Endothelial cell of umbilical vein (primary cell): ENCODE measurements around the gene FGD6. TPM values are rescaled to one million over a fixed set of nuclear protein-coding genes. Genes with fewer than 3 reads are reported as not detected.

Experiments used
- BruUV-seq: library from RNA; stranded (reverse); fragments of 400-500 nt; replicated peaks from 2 replicates; lab custom pipeline; 2021; lab: Mats Ljungman, UMichigan
- CTCF ChIA-PET: fragments of 300-600, 350-600 bp; sonication (Branson Sonifier 250); formaldehyde crosslinking; loops from one replicate; lab custom pipeline; 2021; ENCODE audit warnings: antibody characterized with exemption, inconsistent platforms; lab: Charles Lee
- POLR2A ChIA-PET: fragments of 300-600, 350-600 bp; sonication (Branson Sonifier 250); formaldehyde crosslinking; loops from one replicate; lab custom pipeline; 2021; ENCODE audit warnings: antibody characterized with exemption, inconsistent platforms; lab: Charles Lee
- DNase-seq: peaks from one replicate; pipeline ENCODE4 v3.0.0-alpha.2; 2011; ENCODE audit warnings: low read depth, low spot score
- FAIRE-seq: peaks from 2 replicates; lab custom pipeline; 2011; peaks lifted over from hg19 to GRCh38; lab: Jason Lieb, UNC
- H2AFZ ChIP-seq: 2 replicates; pipeline ENCODE4 v1.6.0; 2012; ENCODE audit warnings: low read depth, low read length, control low read depth, inconsistent platforms
- H3K27ac ChIP-seq: 2 replicates; pipeline ENCODE4 v1.5.1; 2011; ENCODE audit warnings: low read depth, mild to moderate bottlenecking, control low read depth, low read length, moderate library complexity; ENCODE audit not compliant: insufficient read depth
- H3K27me3 ChIP-seq, 2 experiments: 2 replicates each; pipeline versions ENCODE4 v1.6.0 to v1.6.1; 2011; ENCODE audit warnings: low read length in 2 of 2, mixed read lengths in 1 of 2; ENCODE audit not compliant: control insufficient read depth in 2 of 2, insufficient read depth in 2 of 2
- H3K36me3 ChIP-seq, 2 experiments: 2 replicates in 1 of 2; 3 replicates in 1 of 2; pipeline ENCODE4 v1.5.1; 2011; ENCODE audit warnings: low read length in 2 of 2, mild to moderate bottlenecking in 1 of 2, moderate library complexity in 1 of 2; ENCODE audit not compliant: control insufficient read depth in 2 of 2, insufficient read depth in 2 of 2; ENCODE audit errors: extremely low read depth in 1 of 2
- H3K4me1 ChIP-seq: 3 replicates; pipeline ENCODE4 v1.5.1; 2011; ENCODE audit warnings: mild to moderate bottlenecking, low read length; ENCODE audit not compliant: control insufficient read depth, insufficient read depth; ENCODE audit errors: extremely low read depth
- H3K4me2 ChIP-seq: 2 replicates; pipeline ENCODE4 v1.6.1; 2011; ENCODE audit warnings: low read length, control low read depth, mixed read lengths; ENCODE audit not compliant: insufficient read depth
- H3K4me3 ChIP-seq, 3 experiments: fragments of 200-600 bp in 1 of 3; sonication (generic), shearing (Covaris generic) in 1 of 3; replicated peaks in 1 of 3; 2 replicates each; pipeline ENCODE4 v1.5.1; 2011 to 2016; ENCODE audit warnings: control low read depth in 3 of 3, low read length in 3 of 3, mild to moderate bottlenecking in 2 of 3, inconsistent platforms in 1 of 3, low read depth in 1 of 3, moderate library complexity in 1 of 3; ENCODE audit not compliant: insufficient read depth in 1 of 3
- H3K79me2 ChIP-seq: 2 replicates; pipeline ENCODE4 v1.6.0; 2012; ENCODE audit warnings: low read length, inconsistent platforms; ENCODE audit not compliant: control insufficient read depth, insufficient read depth
- H3K9ac ChIP-seq: replicated peaks from 2 replicates; pipeline ENCODE3; 2011; ENCODE audit warnings: low read length, control low read depth; ENCODE audit not compliant: insufficient read depth; ENCODE audit errors: extremely low read depth
- H3K9me1 ChIP-seq: replicated peaks from 3 replicates; pipeline ENCODE4 v1.6.0; 2011; ENCODE audit warnings: mild to moderate bottlenecking, low read length; ENCODE audit not compliant: control insufficient read depth, insufficient read depth; ENCODE audit errors: extremely low read depth
- H3K9me3 ChIP-seq: replicated peaks from 2 replicates; pipeline ENCODE4 v1.5.1; 2012; ENCODE audit warnings: low read length, inconsistent platforms; ENCODE audit not compliant: control insufficient read depth, insufficient read depth
- H4K20me1 ChIP-seq: replicated peaks from 2 replicates; pipeline ENCODE3; 2011; ENCODE audit warnings: mild to moderate bottlenecking, low read length; ENCODE audit not compliant: control insufficient read depth, insufficient read depth; ENCODE audit errors: extremely low read depth
- CTCF ChIP-seq, 2 donors: IDR thresholded peaks; 1 replicate in 1 of 2; 2 replicates in 1 of 2; pipeline ENCODE4 v1.5.1; 2011; ENCODE audit warnings: low read length in 2 of 2, mild to moderate bottlenecking in 2 of 2, moderate library complexity in 2 of 2, control low read depth in 1 of 2, inconsistent platforms in 1 of 2, low read depth in 1 of 2; ENCODE audit not compliant: insufficient read depth in 1 of 2; ENCODE audit errors: extremely low read depth in 1 of 2
- EZH2 ChIP-seq: IDR thresholded peaks from 2 replicates; pipeline ENCODE4 v1.6.1; 2012; ENCODE audit warnings: borderline replicate concordance, low read depth, mild to moderate bottlenecking, moderate library complexity, low read length, inconsistent platforms; ENCODE audit not compliant: severe bottlenecking
- FOS ChIP-seq: IDR thresholded peaks from 2 replicates; pipeline ENCODE4 v1.6.1; 2011; ENCODE audit warnings: mild to moderate bottlenecking, low read length, moderate library complexity, borderline replicate concordance; ENCODE audit not compliant: insufficient read depth
- GATA2 ChIP-seq: IDR thresholded peaks from 2 replicates; pipeline ENCODE4 v1.7.0; 2011; ENCODE audit warnings: low read depth, mild to moderate bottlenecking, moderate library complexity, mixed read lengths, low read length; ENCODE audit not compliant: insufficient read length, insufficient read depth
- JUN ChIP-seq: IDR thresholded peaks from 2 replicates; pipeline ENCODE4 v1.6.1; 2011; ENCODE audit warnings: borderline replicate concordance, low read depth; ENCODE audit not compliant: insufficient read length, insufficient read depth
- MAX ChIP-seq: IDR thresholded peaks from 2 replicates; pipeline ENCODE4 v1.6.1; 2011; ENCODE audit not compliant: insufficient read depth, insufficient read length
- MYC ChIP-seq: IDR thresholded peaks from one replicate; pipeline ENCODE4 v1.6.1; 2011; ENCODE audit warnings: mild to moderate bottlenecking, low read depth, low read length
- POLR2A ChIP-seq: IDR thresholded peaks from 2 replicates; pipeline ENCODE4 v1.6.1; 2012; ENCODE audit warnings: low read depth, mild to moderate bottlenecking, control low read depth, low read length
- POLR2AphosphoS5 ChIP-seq: IDR thresholded peaks from 2 replicates; pipeline ENCODE4 v1.6.1; 2012; ENCODE audit warnings: low read depth, mild to moderate bottlenecking, control low read depth, low read length, moderate library complexity; ENCODE audit not compliant: insufficient read depth
- dilution Hi-C: fragments of 300-500 bp; cut with MboI; formaldehyde crosslinking; loops from one replicate; pipeline ENCODE4 v1.15.0; 2019; ENCODE audit warnings: low sequenced_read_pairs; ENCODE audit not compliant: extremely low pct_ligation_motif_present
- intact Hi-C: fragments of 100-400 bp; cut with micrococcal nuclease; formaldehyde crosslinking; loops from one replicate; pipeline ENCODE4 v1.10.0; 2022
- polyA plus RNA-seq, 4 experiments: library from polyadenylated mRNA; depleted of rRNA in 3 of 4; stranded (reverse) in 3 of 4; unstranded in 1 of 4; fragments of >200 nt; gene quantifications; 2 replicates each; pipeline versions ENCODE4 v1.2.1 to v1.2.3, GENCODE V29; 2011 to 2012; ENCODE audit warnings: missing spikeins in 1 of 4
- total RNA-seq: library from RNA; stranded (reverse); gene quantifications from 2 replicates; pipeline ENCODE4 v1.2.3, GENCODE V29; 2021

Gene FGD6
- total and polyA plus RNA-seq, 2 donors (not counting 3 experiments of a cell fraction or from before 2014, with no cell fraction given): 5.9 to 14.0 TPM

GRCh38 chr12:95088379-95088778 is 128.9 kb downstream of the FGD6 start:
- H3K4me3 ChIP-seq: no peak overlapping the region
- H3K4me2 ChIP-seq: no peak overlapping the region
- peaks cover 3 to 8% of the 10 kb centered on the region in 2 experiments for H3K36me3 ChIP-seq
- no TSS peak for BruUV-seq
- no peaks in the 10 kb centered on the region for H3K9me3 ChIP-seq
- intact Hi-C loops (no loop called here), dilution Hi-C loops (no loop called here)
- H3K27me3 ChIP-seq: no peaks in the 10 kb centered on the region
- H3K4me1 ChIP-seq: peaks cover 12% of the 10 kb centered on the region
- H3K9me1 ChIP-seq: no peaks in the 10 kb centered on the region
- no peak for TF ChIP-seq JUN
- no peak for TF ChIP-seq MAX
- TF ChIP-seq POLR2A: no peak
- no peak for TF ChIP-seq FOS
- TF ChIP-seq CTCF (IDR thresholded peaks at IDR 0.05; ENCODE audit: extremely low read depth in 1 of 2, insufficient read depth in 1 of 2, low read depth in 1 of 2, low read length in 2 of 2): no peak
- no peak for TF ChIP-seq MYC
- no peak for TF ChIP-seq EZH2
- no peak for TF ChIP-seq GATA2
- TF ChIP-seq POLR2AphosphoS5: no peak
- no peak overlapping the region for H3K9ac ChIP-seq
- FAIRE-seq (no peak), DNase-seq (no peak)
- H4K20me1 ChIP-seq: no peaks in the 10 kb centered on the region
- no peaks in the 10 kb centered on the region for H3K79me2 ChIP-seq
- H3K27ac ChIP-seq: no peak overlapping the region
- ChIA-PET CTCF (no interaction called here), POLR2A (no interaction called here)
- no peak overlapping the region for H2AFZ ChIP-seq
